IPS DF 19.7 (cell line): ENCODE results near the gene DHRS2.

Experiments used
- DNase-seq: peaks from one replicate; pipeline ENCODE4 v3.0.0-alpha.2; 2013; ENCODE audit warnings: low read depth, low spot score

The DHRS2 gene

DNA sequence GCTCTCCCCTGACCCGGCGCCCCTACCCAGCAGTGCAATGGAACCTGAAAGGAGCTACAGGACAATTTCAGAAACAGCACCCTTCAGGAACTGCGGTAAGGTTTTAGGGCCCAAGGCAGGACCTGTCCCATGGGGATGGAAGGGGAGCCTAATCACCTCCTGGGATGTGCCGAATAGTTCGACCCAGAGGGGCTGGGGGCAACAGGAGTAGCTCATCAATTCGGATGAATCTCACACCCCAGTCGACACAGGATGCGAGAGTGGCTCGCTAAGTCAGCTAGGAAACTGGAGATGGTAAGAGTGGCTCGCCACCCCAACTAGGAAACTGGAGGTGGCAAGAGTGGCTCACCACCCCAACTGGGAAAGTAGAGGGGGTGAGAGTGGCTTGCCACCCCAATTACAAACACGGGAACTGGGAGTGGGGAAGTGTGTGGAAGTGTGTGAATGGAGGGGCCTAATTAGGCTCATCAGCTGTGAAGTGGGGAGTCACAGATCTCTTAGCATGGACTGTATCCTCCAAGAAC, 57.1 kb downstream of the DHRS2 start:
- no peak for DNase-seq

- DNase-seq = no peak
Observed at GRCh38 chr14:23694085-23694948, 58.2 kb downstream of the DHRS2 start.
